C4-2B (cell line): ENCODE data around the gene KRT26.

Source experiments
- CTCF ChIP-seq: fragments of 450-650 bp; conservative IDR thresholded peaks from 2 replicates; pipeline ENCODE4 v1.5.1; 2017; ENCODE audit warnings: mild to moderate bottlenecking
- ZFX ChIP-seq: fragments of 450-650 bp; IDR thresholded peaks from 2 replicates; pipeline ENCODE4 v1.6.1; 2017

- TF ChIP-seq CTCF (no peak), ZFX (no peak)
Observed at GRCh38 chr17:40812639-40813038, 40.6 kb upstream of the KRT26 start.
